IMR-90 (cell line): ENCODE data around the gene TRIM10. TPM values are rescaled to one million over a fixed set of nuclear protein-coding genes. Genes with fewer than 3 reads are reported as not detected.
A peak's percentile ranks its signal among the peaks of the same experiment; 100 is the strongest.

Source experiments
- ATAC-seq: fragments of 200-7000 bp; cut with Tn5 transposase; 2 replicates; pipeline ENCODE4 v1.9.1; 2020; ENCODE audit warnings: low read depth, mild to moderate bottlenecking, moderate library complexity
- BruUV-seq: library from RNA; stranded (reverse); fragments of 400-500 nt; replicated peaks from 2 replicates; lab custom pipeline; 2021; lab: Mats Ljungman, UMichigan
- CTCF ChIA-PET: fragments of 300-600 bp; formaldehyde crosslinking; extraction: SDS; loops from one replicate; lab custom pipeline; 2021; ENCODE audit warnings: antibody characterized with exemption; lab: Yijun Ruan, JAX
- POLR2A ChIA-PET: fragments of 300-600 bp; sonication (Branson Sonifier 250); formaldehyde crosslinking; loops from one replicate; lab custom pipeline; 2022; ENCODE audit warnings: antibody characterized with exemption; ENCODE audit not compliant: unreplicated experiment; lab: Charles Lee
- DNase-seq: peaks from one replicate; pipeline ENCODE4 v3.0.0; 2013
- H2AFZ ChIP-seq: replicated peaks from 2 replicates; pipeline ENCODE3; 2013; ENCODE audit warnings: low read length, mild to moderate bottlenecking; ENCODE audit not compliant: poor library complexity
- H2AK5ac ChIP-seq: 2 replicates; pipeline ENCODE4 v1.6.1; 2013; ENCODE audit warnings: low read depth, low read length, inconsistent platforms
- H2AK9ac ChIP-seq: replicated peaks from 2 replicates; pipeline ENCODE3; 2013; ENCODE audit warnings: mild to moderate bottlenecking, low read depth, low read length, moderate library complexity; ENCODE audit not compliant: poor library complexity
- H2BK120ac ChIP-seq: 2 replicates; pipeline ENCODE4 v1.6.1; 2013; ENCODE audit warnings: low read depth, low read length, inconsistent platforms
- H2BK15ac ChIP-seq: 3 replicates; pipeline ENCODE4 v1.6.1; 2013; ENCODE audit warnings: low read depth, low read length, inconsistent platforms
- H2BK20ac ChIP-seq: 2 replicates; pipeline ENCODE4 v1.6.1; 2013; ENCODE audit warnings: low read depth, mild to moderate bottlenecking, inconsistent platforms, low read length, moderate library complexity
- H2BK5ac ChIP-seq: 2 replicates; pipeline ENCODE4 v1.6.1; 2013; ENCODE audit warnings: mild to moderate bottlenecking, low read depth, low read length, inconsistent platforms; ENCODE audit not compliant: poor library complexity, severe bottlenecking
- H3K14ac ChIP-seq: replicated peaks from 2 replicates; pipeline ENCODE4 v1.6.1; 2013; ENCODE audit warnings: low read depth, low read length, inconsistent platforms
- H3K18ac ChIP-seq: 2 replicates; pipeline ENCODE4 v1.6.1; 2013; ENCODE audit warnings: low read depth, low read length, control low read depth
- H3K23ac ChIP-seq: 2 replicates; pipeline ENCODE4 v1.6.1; 2013; ENCODE audit warnings: low read depth, low read length, inconsistent platforms
- H3K27ac ChIP-seq: 2 replicates; pipeline ENCODE4 v1.5.1; 2013; ENCODE audit warnings: mild to moderate bottlenecking, control low read depth, low read length; ENCODE audit not compliant: insufficient read depth
- H3K27me3 ChIP-seq: 2 replicates; pipeline ENCODE4 v1.6.1; 2013; ENCODE audit warnings: low read length; ENCODE audit not compliant: control insufficient read depth, insufficient read depth
- H3K36me3 ChIP-seq: 2 replicates; pipeline ENCODE4 v1.6.1; 2013; ENCODE audit warnings: low read length, mixed read lengths; ENCODE audit not compliant: control insufficient read depth, insufficient read depth
- H3K4ac ChIP-seq: 2 replicates; pipeline ENCODE4 v1.6.1; 2013; ENCODE audit warnings: low read depth, low read length, inconsistent platforms
- H3K4me1 ChIP-seq: 2 replicates; pipeline ENCODE4 v1.6.1; 2013; ENCODE audit warnings: low read length, mixed read lengths; ENCODE audit not compliant: control insufficient read depth, insufficient read depth
- H3K4me2 ChIP-seq: 2 replicates; pipeline ENCODE4 v1.6.1; 2013; ENCODE audit warnings: low read depth, mild to moderate bottlenecking, control low read depth, low read length, moderate library complexity
- H3K4me3 ChIP-seq: 2 replicates; pipeline ENCODE4 v1.5.1; 2013; ENCODE audit warnings: low read depth, mild to moderate bottlenecking, control low read depth, low read length, moderate library complexity; ENCODE audit not compliant: insufficient read depth
- H3K56ac ChIP-seq: 2 replicates; pipeline ENCODE4 v1.6.1; 2013; ENCODE audit warnings: low read length, inconsistent platforms; ENCODE audit not compliant: insufficient read depth; ENCODE audit errors: extremely low read depth
- H3K79me1 ChIP-seq, 2 experiments: 2 replicates each; pipeline ENCODE4 v1.6.1; 2013; ENCODE audit warnings: low read length in 2 of 2, inconsistent platforms in 1 of 2, low read depth in 1 of 2
- H3K9ac ChIP-seq: 2 replicates; pipeline ENCODE4 v1.6.1; 2013; ENCODE audit warnings: low read depth, low read length, control low read depth
- H3K9me1 ChIP-seq: 2 replicates; pipeline ENCODE4 v1.6.1; 2013; ENCODE audit warnings: low read length, inconsistent platforms; ENCODE audit not compliant: insufficient read depth
- H3K9me3 ChIP-seq: 2 replicates; pipeline ENCODE4 v1.6.1; 2013; ENCODE audit warnings: low read length; ENCODE audit not compliant: control insufficient read depth, insufficient read depth
- H4K20me1 ChIP-seq: 2 replicates; pipeline ENCODE4 v1.6.1; 2013; ENCODE audit warnings: low read length, inconsistent platforms; ENCODE audit not compliant: insufficient read depth
- H4K5ac ChIP-seq: 2 replicates; pipeline ENCODE4 v1.6.1; 2013; ENCODE audit warnings: mild to moderate bottlenecking, low read depth, low read length, control low read depth
- H4K8ac ChIP-seq, 2 experiments: 2 replicates each; pipeline ENCODE4 v1.6.1; 2013; ENCODE audit warnings: low read depth in 2 of 2, low read length in 2 of 2, control low read depth in 1 of 2, inconsistent platforms in 1 of 2
- H4K91ac ChIP-seq: 2 replicates; pipeline ENCODE4 v1.6.1; 2013; ENCODE audit warnings: low read depth, low read length, inconsistent platforms; ENCODE audit not compliant: insufficient read depth
- MAFK ChIP-seq: IDR thresholded peaks from 2 replicates; pipeline ENCODE4 v1.6.1; 2012; ENCODE audit warnings: low read depth, low read length, improper control_type of control experiment
- WGBS, 2 experiments: methylation state at CpG; one replicate each; pipeline versions ENCODE4 v1.1.5 to v1.1.7; 2013; ENCODE audit warnings: missing lambda C conversion rate in 2 of 2; ENCODE audit not compliant: insufficient read length in 1 of 2; ENCODE audit errors: extremely low coverage in 2 of 2; 5-methylcytosine and 5-hydroxymethylcytosine counted together
- dilution Hi-C: fragments of 300-500 bp; cut with HindIII; formaldehyde crosslinking; loops from one replicate; pipeline ENCODE4 v1.14.3; 2018; ENCODE audit warnings: low sequenced_read_pairs; ENCODE audit not compliant: unreplicated experiment
- in situ Hi-C: fragments of 300-500 bp; cut with MboI; formaldehyde crosslinking; loops from 3 replicates; pipeline ENCODE4 v1.14.3; 2019; ENCODE audit warnings: low sequenced_read_pairs, inconsistent platforms, mixed read lengths
- intact Hi-C: fragments of 100-400 bp; cut with micrococcal nuclease; formaldehyde crosslinking; loops from 2 replicates; pipeline ENCODE4 v1.10.0; 2022
- polyA plus RNA-seq, 3 experiments: library from polyadenylated mRNA; depleted of rRNA; stranded (reverse); fragments of >200 nt; gene quantifications; 2 replicates each; pipeline ENCODE4 v1.2.3, GENCODE V29; 2012; ENCODE audit warnings: low replicate concordance in 1 of 3
- total RNA-seq: library from RNA; depleted of rRNA; stranded (reverse); fragments of >200 nt; gene quantifications from 2 replicates; pipeline ENCODE4 v1.2.3, GENCODE V29; 2012

TRIM10 gene
- total and polyA plus RNA-seq, 2 of the 4 experiments (the other 2 are of a cell fraction) = not detected

- no peak overlapping the region for H3K14ac ChIP-seq
- peaks cover 12% of the 10 kb centered on the region for H3K4me1 ChIP-seq
- H2AFZ ChIP-seq = no peak overlapping the region
- H2AK9ac ChIP-seq = no peak overlapping the region
- H3K27ac ChIP-seq = peak overlapping the region; percentile 22; the same call in 1 of the 2 replicates
- ATAC-seq (peak; percentile 30), DNase-seq (no peak)
- H3K9me3 ChIP-seq = no peaks in the 10 kb centered on the region
- H3K18ac ChIP-seq = no peak overlapping the region
- no peak overlapping the region for H2BK15ac ChIP-seq
- no peaks in the 10 kb centered on the region for H3K27me3 ChIP-seq
- no peak for TF ChIP-seq MAFK
- no peak overlapping the region for H3K56ac ChIP-seq
- H4K8ac ChIP-seq = no peak overlapping the region
- in situ Hi-C loops = no loop called here
- no peak overlapping the region for H4K91ac ChIP-seq
- no peak overlapping the region for H3K4me3 ChIP-seq
- H3K23ac ChIP-seq = no peak overlapping the region; the same call in 1 of the 2 replicates
- dilution Hi-C loops = no loop called here
- H3K9me1 ChIP-seq = peaks cover 19% of the 10 kb centered on the region
- 43% methylated on average over 2 of the region's 4 CpGs; no CpG with 5 or more reads in 1 of the 2 experiments for WGBS, 2 experiments
- H2BK20ac ChIP-seq = no peak overlapping the region
- H3K36me3 ChIP-seq = 0 out of 2 replicates have a peak, but pooled peaks cover 2% of the 10 kb centered on the region
- no peak overlapping the region for H2AK5ac ChIP-seq
- H3K4me2 ChIP-seq = peak overlapping the region; percentile 12; the same call in 1 of the 2 replicates
- intact Hi-C loops = no loop called here
- H3K9ac ChIP-seq = no peak overlapping the region
- H3K4ac ChIP-seq = no peak overlapping the region
- H4K20me1 ChIP-seq = peaks cover 43% of the 10 kb centered on the region
- POLR2A ChIA-PET = no interaction called here
- BruUV-seq = no TSS peak
- no peak overlapping the region for H2BK120ac ChIP-seq
- peaks cover 50 to 81% of the 10 kb centered on the region in 2 experiments for H3K79me1 ChIP-seq
- no peak overlapping the region for H4K5ac ChIP-seq
- H2BK5ac ChIP-seq = no peak overlapping the region
- CTCF ChIA-PET = interaction anchor here (0.6 to 2.2 kb wide), 2 partner anchors 11 to 230 kb away, joined by 3 to 9 read pairs; no protein-coding TSS in a partner anchor
Observed at GRCh38 chr6:30207619-30208295, 46.7 kb upstream of the TRIM10 start.
